VCaP (cell line): ENCODE data around the gene PROX2.

Experiments used
- H3K27ac ChIP-seq: fragments of 450-650 bp; 2 replicates; pipeline ENCODE4 v1.5.1; 2017
- TF ChIP-seq, protein P1 (sequence below): fragments of 450-650 bp; conservative IDR thresholded peaks from 2 replicates; pipeline ENCODE4 v1.5.1; 2017; ENCODE audit warnings: mild to moderate bottlenecking, moderate library complexity

The PROX2 gene

DNA sequence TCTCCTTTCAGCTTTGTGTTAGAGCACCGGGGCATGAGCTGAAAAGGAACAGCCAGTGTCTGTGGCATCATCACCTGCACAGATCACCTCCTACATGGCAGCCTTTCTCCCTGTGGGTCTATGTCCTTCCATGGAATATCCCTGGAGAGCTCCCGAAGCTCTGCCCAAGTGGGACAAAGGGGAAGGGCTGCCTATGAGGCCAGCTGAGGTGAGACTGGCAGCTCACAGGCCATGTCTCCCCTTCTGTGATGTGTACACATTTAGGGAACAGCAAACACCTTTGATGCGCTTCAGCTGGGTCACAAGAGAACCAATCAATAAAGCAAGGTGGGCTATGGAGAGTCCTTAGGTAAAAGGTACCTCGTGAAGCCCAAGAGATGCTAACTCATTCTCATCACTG is 4.1 kb downstream of the PROX2 start:
- TF ChIP-seq, protein P1, sequence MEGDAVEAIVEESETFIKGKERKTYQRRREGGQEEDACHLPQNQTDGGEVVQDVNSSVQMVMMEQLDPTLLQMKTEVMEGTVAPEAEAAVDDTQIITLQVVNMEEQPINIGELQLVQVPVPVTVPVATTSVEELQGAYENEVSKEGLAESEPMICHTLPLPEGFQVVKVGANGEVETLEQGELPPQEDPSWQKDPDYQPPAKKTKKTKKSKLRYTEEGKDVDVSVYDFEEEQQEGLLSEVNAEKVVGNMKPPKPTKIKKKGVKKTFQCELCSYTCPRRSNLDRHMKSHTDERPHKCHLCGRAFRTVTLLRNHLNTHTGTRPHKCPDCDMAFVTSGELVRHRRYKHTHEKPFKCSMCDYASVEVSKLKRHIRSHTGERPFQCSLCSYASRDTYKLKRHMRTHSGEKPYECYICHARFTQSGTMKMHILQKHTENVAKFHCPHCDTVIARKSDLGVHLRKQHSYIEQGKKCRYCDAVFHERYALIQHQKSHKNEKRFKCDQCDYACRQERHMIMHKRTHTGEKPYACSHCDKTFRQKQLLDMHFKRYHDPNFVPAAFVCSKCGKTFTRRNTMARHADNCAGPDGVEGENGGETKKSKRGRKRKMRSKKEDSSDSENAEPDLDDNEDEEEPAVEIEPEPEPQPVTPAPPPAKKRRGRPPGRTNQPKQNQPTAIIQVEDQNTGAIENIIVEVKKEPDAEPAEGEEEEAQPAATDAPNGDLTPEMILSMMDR = no peak
- no peak overlapping the region for H3K27ac ChIP-seq

DNA sequence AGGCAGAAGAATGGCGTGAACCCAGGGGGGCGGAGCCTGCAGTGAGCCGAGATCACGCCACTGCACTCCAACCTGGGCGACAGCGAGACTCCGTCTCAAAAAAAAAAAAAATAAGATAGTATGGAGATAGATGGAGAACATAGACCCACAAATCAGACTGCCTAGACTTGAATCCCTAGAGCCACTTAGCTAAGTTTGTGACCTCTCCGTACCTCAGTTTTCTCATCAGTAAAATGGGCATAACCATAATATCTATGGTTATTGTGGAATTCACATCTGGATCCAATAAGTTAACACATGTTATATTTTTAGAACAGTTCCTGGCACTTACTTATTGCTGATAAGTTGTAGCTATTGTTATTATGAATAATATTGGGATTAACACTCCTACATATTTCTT is 7.2 kb downstream of the PROX2 start:
- TF ChIP-seq, protein P1 = no peak
- H3K27ac ChIP-seq = no peak overlapping the region

DNA sequence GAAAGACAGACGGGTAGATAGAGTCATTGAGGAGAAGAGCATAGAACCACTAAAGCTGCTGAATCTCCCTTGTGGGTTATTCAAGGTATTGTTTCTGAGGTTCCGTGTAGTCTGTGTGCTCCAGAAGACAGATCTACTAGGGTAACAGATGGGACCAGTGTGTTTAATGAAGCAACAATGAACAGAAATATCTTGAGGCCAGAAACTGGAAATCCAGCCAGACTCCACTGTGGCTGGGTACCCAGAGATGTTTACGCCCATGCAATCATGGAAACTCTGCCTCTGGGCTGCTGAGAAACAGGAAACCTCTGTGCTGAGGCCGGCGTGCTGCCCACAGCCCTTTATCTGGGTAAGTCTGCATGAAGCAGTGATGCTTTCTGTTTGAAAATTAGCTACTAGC is 8.3 kb downstream of the PROX2 start:
- TF ChIP-seq, protein P1 = no peak
- H3K27ac ChIP-seq = no peak overlapping the region

DNA sequence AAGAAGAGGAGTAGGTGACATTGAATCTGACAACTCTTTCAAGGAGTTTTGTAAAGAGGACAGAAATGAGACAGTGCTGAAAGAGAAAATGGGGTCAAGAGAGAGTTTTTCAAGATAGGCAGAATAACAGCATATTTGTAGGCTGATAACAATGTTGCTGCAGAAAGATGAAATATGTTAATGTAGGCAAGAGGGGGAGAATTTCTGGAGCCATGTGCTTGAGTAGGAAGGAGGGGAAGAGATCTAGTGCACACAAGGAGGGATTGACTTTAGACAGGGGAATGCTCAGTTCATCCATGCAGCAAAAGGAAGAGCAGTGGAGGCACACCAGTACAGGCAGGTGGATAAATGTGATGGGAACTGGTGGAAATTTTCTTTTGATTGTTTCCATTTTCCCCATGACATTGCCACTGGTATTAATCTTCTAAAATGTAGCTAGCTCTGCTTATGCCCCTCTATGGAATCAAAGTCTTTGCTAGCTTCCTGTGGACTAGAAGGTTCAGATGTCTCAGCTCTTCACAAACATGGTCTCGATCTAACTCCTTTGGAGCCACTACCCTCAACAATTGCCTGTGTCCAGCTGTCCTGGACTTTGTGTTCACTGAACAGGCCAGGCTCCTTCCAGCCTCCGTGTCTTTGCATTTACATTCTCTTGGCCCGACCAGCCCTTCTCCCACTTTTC is 9.1 kb downstream of the PROX2 start:
- H3K27ac ChIP-seq = no peak overlapping the region
- TF ChIP-seq, protein P1 = no peak

DNA sequence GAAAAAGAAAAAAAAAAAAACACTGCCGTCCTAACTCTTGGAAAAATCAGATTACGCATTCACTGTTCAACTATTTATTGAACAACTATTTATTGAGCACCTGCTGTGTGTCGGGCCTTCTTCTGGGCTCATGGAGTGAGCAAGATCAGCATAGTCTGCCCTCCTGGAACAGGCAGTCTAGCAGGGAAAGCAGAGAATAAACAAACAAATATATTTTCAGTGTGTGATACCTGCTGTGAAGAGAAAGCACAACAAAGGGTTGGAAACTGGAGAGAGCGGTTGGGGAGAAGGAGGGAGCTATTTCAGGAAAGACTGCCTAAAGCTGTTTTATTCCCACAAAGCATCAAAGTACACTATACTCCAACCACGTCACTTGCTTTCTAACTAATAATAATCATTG is 10.8 kb downstream of the PROX2 start:
- H3K27ac ChIP-seq = no peak overlapping the region
- TF ChIP-seq, protein P1 = no peak

DNA sequence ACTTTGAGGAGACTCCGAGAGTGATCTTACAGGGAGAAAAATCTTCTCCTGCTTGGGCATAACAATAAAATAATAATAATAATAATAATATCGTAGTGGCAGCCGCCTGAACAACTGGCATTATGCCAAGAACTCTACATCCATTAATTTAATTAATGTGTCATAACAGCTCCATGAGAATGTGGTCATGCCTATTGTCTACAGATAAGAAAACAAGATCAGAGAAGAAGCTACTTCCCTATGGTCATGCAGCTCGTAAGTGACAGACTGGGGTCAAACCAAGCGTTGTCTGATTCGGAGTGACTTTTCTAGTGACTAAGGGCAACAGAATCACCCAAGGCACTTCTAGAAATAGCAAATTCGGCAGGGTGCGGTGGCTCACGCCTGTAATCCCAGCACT is 11.7 kb downstream of the PROX2 start:
- TF ChIP-seq, protein P1 = no peak
- H3K27ac ChIP-seq = peak overlapping the region; percentile 42

DNA sequence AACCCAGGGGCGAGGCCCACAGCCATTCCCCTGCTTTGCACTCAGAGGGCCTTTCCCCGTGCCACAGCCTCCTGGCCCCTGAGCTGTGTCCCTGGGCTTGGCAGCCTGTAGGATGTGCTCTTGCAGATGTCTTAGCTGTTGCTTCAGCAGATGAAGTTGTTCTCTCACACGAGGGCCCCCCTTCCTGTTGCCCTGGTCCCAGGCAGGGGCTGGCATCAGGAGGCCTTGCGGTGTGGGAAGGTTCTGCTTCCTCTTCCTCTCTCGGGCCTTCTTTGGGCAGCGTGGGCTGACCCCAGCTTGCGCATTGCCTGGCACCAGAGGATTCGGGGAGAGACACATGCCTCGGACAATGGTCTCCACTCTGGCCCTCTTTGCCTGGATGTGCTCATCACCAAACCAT is 12.7 kb downstream of the PROX2 start:
- H3K27ac ChIP-seq = peak overlapping the region; percentile 42
- TF ChIP-seq, protein P1 = no peak
